Nephron (organoid): ENCODE data around the gene GANC.
A peak's percentile ranks its signal among the peaks of the same experiment; 100 is the strongest.
"Not testable (repeated sequence)": the region's sequence is repeated elsewhere in the genome, so short reads cannot be mapped to it uniquely, and the experiment has no call there.

ENCODE experiments used
- H3K27ac Mint-ChIP-seq, 3 experiments: 2 replicates each; pipeline ENCODE4 v1.8.0; 2020; ENCODE audit warnings: mixed read lengths in 3 of 3, mild to moderate bottlenecking in 2 of 3, moderate library complexity in 1 of 3
- H3K27me3 Mint-ChIP-seq: 2 replicates; pipeline ENCODE4 v1.8.0; 2021; ENCODE audit warnings: low read depth, mild to moderate bottlenecking, moderate library complexity, mixed read lengths
- H3K36me3 Mint-ChIP-seq: 2 replicates; pipeline ENCODE4 v1.8.0; 2020; ENCODE audit warnings: low read depth, mixed read lengths
- H3K4me1 Mint-ChIP-seq: 2 replicates; pipeline ENCODE4 v1.8.0; 2020; ENCODE audit warnings: mixed read lengths
- H3K4me3 Mint-ChIP-seq, 3 experiments: 2 replicates each; pipeline ENCODE4 v1.8.0; 2020; ENCODE audit warnings: mild to moderate bottlenecking in 3 of 3, mixed read lengths in 3 of 3, moderate library complexity in 2 of 3
- H3K9me3 Mint-ChIP-seq: 2 replicates; pipeline ENCODE4 v1.8.0; 2020; ENCODE audit warnings: mixed read lengths
- CTCF ChIP-seq, 3 experiments: fragments of 200-600 bp; sonication (generic); IDR thresholded peaks; one replicate each; pipeline ENCODE4 v1.5.0; 2021; ENCODE audit warnings: antibody characterized with exemption in 3 of 3; ENCODE audit not compliant: unreplicated experiment in 3 of 3

GANC gene

GRCh38 chr15:42284551-42284950 is 11.6 kb downstream of the GANC start:
- Mint-ChIP-seq H3K27ac (no peak overlapping the region), H3K4me3 (no peak overlapping the region), H3K27me3 (no peaks in the 10 kb centered on the region), H3K9me3 (no peaks in the 10 kb centered on the region), H3K4me1 (no peaks in the 10 kb centered on the region), H3K36me3 (no peaks in the 10 kb centered on the region)
- no peak for TF ChIP-seq CTCF (IDR thresholded peaks at IDR 0.05; ENCODE audit: unreplicated experiment in 3 of 3)

- Mint-ChIP-seq H3K9me3 (no peaks in the 10 kb centered on the region), H3K4me1 (no peaks in the 10 kb centered on the region), H3K27ac (no peak overlapping the region), H3K27me3 (no peaks in the 10 kb centered on the region), H3K36me3 (no peaks in the 10 kb centered on the region), H3K4me3 (no peak overlapping the region)
- no peak for TF ChIP-seq CTCF (IDR thresholded peaks at IDR 0.05; ENCODE audit: unreplicated experiment in 3 of 3)
Measured at GRCh38 chr15:42285034-42285433, 12.0 kb downstream of the GANC start.

- H3K27ac Mint-ChIP-seq: peak overlapping the region in 1 of 3 experiments; percentile 71
- no peaks in the 10 kb centered on the region for H3K4me1 Mint-ChIP-seq
- TF ChIP-seq CTCF (IDR thresholded peaks at IDR 0.05; ENCODE audit: unreplicated experiment in 3 of 3): no peak
- no peaks in the 10 kb centered on the region for H3K9me3 Mint-ChIP-seq
- no peaks in the 10 kb centered on the region for H3K36me3 Mint-ChIP-seq
- no peak overlapping the region for H3K4me3 Mint-ChIP-seq
- H3K27me3 Mint-ChIP-seq: no peaks in the 10 kb centered on the region
Measured at GRCh38 chr15:42286445-42287029, 13.5 kb downstream of the GANC start.

- TF ChIP-seq CTCF (IDR thresholded peaks at IDR 0.05; ENCODE audit: unreplicated experiment in 3 of 3): no peak
- Mint-ChIP-seq H3K9me3 (no peaks in the 10 kb centered on the region), H3K4me3 (no peak overlapping the region), H3K27ac (no peak overlapping the region), H3K27me3 (no peaks in the 10 kb centered on the region), H3K36me3 (no peaks in the 10 kb centered on the region), H3K4me1 (no peaks in the 10 kb centered on the region)
Measured at GRCh38 chr15:42287931-42288330, 14.9 kb downstream of the GANC start.

- Mint-ChIP-seq H3K27me3 (no peaks in the 10 kb centered on the region), H3K4me1 (no peaks in the 10 kb centered on the region), H3K4me3 (no peak overlapping the region), H3K36me3 (no peaks in the 10 kb centered on the region), H3K27ac (no peak overlapping the region), H3K9me3 (no peaks in the 10 kb centered on the region)
- TF ChIP-seq CTCF (IDR thresholded peaks at IDR 0.05; ENCODE audit: unreplicated experiment in 3 of 3): no peak
Measured at GRCh38 chr15:42289166-42289565, 16.2 kb downstream of the GANC start.

- peaks cover 32% of the 10 kb centered on the region for H3K36me3 Mint-ChIP-seq
- not testable (repeated sequence) for H3K27me3 Mint-ChIP-seq, H3K4me3 Mint-ChIP-seq, H3K4me1 Mint-ChIP-seq, H3K27ac Mint-ChIP-seq
- peaks cover 39% of the 10 kb centered on the region for H3K9me3 Mint-ChIP-seq
Measured at GRCh38 chr15:42301004-42301403, 28.0 kb downstream of the GANC start.
